ENCODE measurements around the gene PAF1. TPM values are rescaled to one million over a fixed set of nuclear protein-coding genes. Genes with fewer than 3 reads are reported as not detected.

PAF1 gene
- total RNA-seq, 1 experiment from 2014 or later, result 47.0 TPM

GRCh38 chr19:39435499-39436349 lies 44.8 kb upstream of the PAF1 start, which contains the start of gene RPS16:
Gene RPS16, minus strand, starts transcription at chr19:39435949. Its CDS starts 54 bp downstream, at chr19:39435895.
- CTCF ChIA-PET, result interaction anchor here (0.7 to 2.0 kb wide), 5 partner anchors 9 to 98 kb away, joined by 4 to 8 read pairs (median 5); partner anchors contain the start of gene EID2B
- Mint-ChIP-seq H3K9me3 (ENCODE audit: unreplicated experiment) (no peaks in the 10 kb centered on the region), H3K27ac (ENCODE audit: low read depth, unreplicated experiment) (peak within 1 kb of the TSS; percentile 95), H3K4me3 (ENCODE audit: unreplicated experiment) (peak within 1 kb of the TSS; percentile 81), H3K27me3 (ENCODE audit: insufficient read depth, unreplicated experiment) (no peaks in the 10 kb centered on the region), H3K4me1 (ENCODE audit: insufficient read depth, unreplicated experiment) (peaks cover 8% of the 10 kb centered on the region), H3K36me3 (ENCODE audit: insufficient read depth, unreplicated experiment) (peaks cover 62% of the 10 kb centered on the region)
- intact Hi-C loops (cut with micrococcal nuclease), result loop anchor here (1.0 kb wide), 1 partner anchor 23 kb away; the partner anchor contains the start of gene PLEKHG2
- TF ChIP-seq CTCF (IDR thresholded peaks at IDR 0.05; ENCODE audit: unreplicated experiment), result no peak
- POLR2A ChIA-PET, result interaction anchor here (0.5 to 5.1 kb wide), 49 partner anchors 9 to 1281 kb away, joined by 3 to 107 read pairs (median 5); partner anchors contain the start of genes EID2, EID2B, ITPKC and MED29
- BruUV-seq (replicated peaks), result no TSS peak
- peak; percentile 98 for DNase-seq (ENCODE audit: unreplicated experiment)

DNA sequence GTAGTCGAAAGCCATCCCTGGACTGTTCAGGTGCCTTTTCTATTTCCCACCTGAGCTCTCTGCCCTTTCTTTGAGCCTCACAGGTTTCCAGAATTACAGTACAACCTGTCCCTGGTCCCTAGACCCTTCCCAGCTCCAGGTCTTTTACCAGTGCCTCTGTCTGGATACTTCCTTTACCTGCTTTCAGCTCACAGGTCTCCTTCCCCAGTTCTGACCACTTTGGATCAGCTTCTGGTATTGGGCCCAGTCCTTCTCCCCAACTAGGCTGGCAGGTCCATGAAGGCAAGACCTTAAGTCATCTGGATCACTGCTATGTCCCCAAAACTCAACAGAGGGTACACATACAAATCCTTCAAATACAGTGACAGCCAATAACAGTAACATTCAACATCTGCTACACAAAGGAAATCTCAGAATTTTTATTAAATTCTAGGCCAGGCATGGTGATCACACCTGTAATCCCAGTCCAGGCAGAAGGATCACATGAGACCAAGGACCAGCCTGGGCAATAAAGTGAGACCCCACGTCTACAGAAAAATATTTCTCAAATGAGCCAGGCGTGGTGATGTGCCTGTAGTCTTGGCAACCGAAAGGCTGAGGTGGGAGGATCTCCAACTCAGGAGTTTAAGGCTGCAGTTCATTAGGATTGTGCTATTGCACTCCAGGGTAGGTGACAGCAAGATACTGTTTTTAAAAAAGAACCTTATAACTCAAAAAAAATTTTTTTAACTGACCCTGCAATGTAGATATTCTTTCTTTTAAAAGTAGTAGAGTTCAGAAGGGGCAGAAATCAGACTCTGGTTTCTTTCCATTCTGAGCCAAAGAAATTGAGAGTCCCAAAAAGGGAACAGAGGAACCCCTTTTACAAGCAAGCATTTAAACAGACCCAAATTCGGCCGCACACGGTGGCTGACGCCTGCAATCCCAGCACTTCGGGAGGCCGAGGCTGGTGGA lies 43.5 kb upstream of the PAF1 start:
- H3K4me1 Mint-ChIP-seq (ENCODE audit: insufficient read depth, unreplicated experiment), result peaks cover 8% of the 10 kb centered on the region
- no peaks in the 10 kb centered on the region for H3K9me3 Mint-ChIP-seq (ENCODE audit: unreplicated experiment)
- ChIA-PET CTCF (interaction anchor here (0.7 to 2.0 kb wide), 6 partner anchors 10 to 99 kb away, joined by 3 to 8 read pairs (median 5); partner anchors contain the start of genes EID2B and PLEKHG2), POLR2A (interaction anchor here (0.6 to 5.1 kb wide), 24 partner anchors 8 to 554 kb away, joined by 3 to 107 read pairs (median 13); partner anchors contain the start of genes EID2, EID2B, MED29 and PAF1)
- no TSS peak for BruUV-seq (replicated peaks)
- H3K36me3 Mint-ChIP-seq (ENCODE audit: insufficient read depth, unreplicated experiment), result peaks cover 68% of the 10 kb centered on the region
- peak overlapping the region; percentile 95 for H3K27ac Mint-ChIP-seq (ENCODE audit: low read depth, unreplicated experiment)
- no peaks in the 10 kb centered on the region for H3K27me3 Mint-ChIP-seq (ENCODE audit: insufficient read depth, unreplicated experiment)
- intact Hi-C loops (cut with micrococcal nuclease), result no loop called here
- no peak for TF ChIP-seq CTCF (IDR thresholded peaks at IDR 0.05; ENCODE audit: unreplicated experiment)
- DNase-seq (ENCODE audit: unreplicated experiment), result no peak
- H3K4me3 Mint-ChIP-seq (ENCODE audit: unreplicated experiment), result peak overlapping the region; percentile 81

DNA sequence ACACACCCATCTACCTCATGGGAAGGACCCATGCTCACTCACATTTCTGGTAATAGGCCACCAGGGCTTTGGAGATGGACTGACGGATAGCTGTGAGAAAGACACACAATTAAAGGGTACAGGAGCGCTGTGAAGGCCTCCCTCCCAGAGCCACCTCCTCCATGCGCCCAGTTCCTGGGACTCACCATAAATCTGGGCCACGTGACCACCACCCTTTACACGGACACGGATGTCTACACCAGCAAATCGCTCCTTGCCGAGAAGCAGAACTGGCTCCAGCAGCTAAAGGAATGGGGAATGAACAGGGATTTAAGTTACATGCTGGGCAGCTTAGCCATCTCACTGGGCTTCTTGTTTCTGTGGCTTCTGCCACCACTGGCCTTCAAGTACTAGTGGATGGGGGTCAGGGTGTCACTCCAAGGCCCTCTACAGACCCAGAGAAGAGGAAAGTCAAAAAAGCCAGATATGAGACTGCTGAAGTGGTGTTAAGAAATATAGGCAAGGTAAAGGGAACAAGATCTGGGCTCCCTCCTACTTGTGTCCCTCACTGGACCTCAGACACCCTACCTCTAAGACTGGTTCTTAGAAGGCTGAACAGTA lies 42.7 kb upstream of the PAF1 start:
- H3K36me3 Mint-ChIP-seq (ENCODE audit: insufficient read depth, unreplicated experiment), result peaks cover 65% of the 10 kb centered on the region
- ChIA-PET CTCF (interaction anchor here (0.6 to 1.3 kb wide), 2 partner anchors 12 to 22 kb away, joined by 3 read pairs; partner anchors contain the start of gene PLEKHG2), POLR2A (interaction anchor here (0.9 to 5.1 kb wide), 8 partner anchors 11 to 43 kb away, joined by 3 to 42 read pairs (median 10); partner anchors contain the start of genes PAF1, PLEKHG2, SUPT5H and ZFP36)
- intact Hi-C loops (cut with micrococcal nuclease), result no loop called here
- no peaks in the 10 kb centered on the region for H3K9me3 Mint-ChIP-seq (ENCODE audit: unreplicated experiment)
- no peaks in the 10 kb centered on the region for H3K27me3 Mint-ChIP-seq (ENCODE audit: insufficient read depth, unreplicated experiment)
- H3K4me3 Mint-ChIP-seq (ENCODE audit: unreplicated experiment), result peak overlapping the region; percentile 81
- BruUV-seq (replicated peaks), result no TSS peak
- H3K4me1 Mint-ChIP-seq (ENCODE audit: insufficient read depth, unreplicated experiment), result peaks cover 8% of the 10 kb centered on the region
- H3K27ac Mint-ChIP-seq (ENCODE audit: low read depth, unreplicated experiment), result no peak overlapping the region
- DNase-seq (ENCODE audit: unreplicated experiment), result no peak
- TF ChIP-seq CTCF (IDR thresholded peaks at IDR 0.05; ENCODE audit: unreplicated experiment), result no peak

Data from MCF 10A (cell line).